Retinal pigment epithelial cell (primary cell): ENCODE data around the gene NOP14.

Source experiments
- DNase-seq: peaks from one replicate; pipeline ENCODE4 v3.0.0-alpha.2; 2010; ENCODE audit warnings: low read depth
- H3K4me3 ChIP-seq: 2 replicates; pipeline ENCODE4 v1.5.1; 2011; ENCODE audit warnings: mild to moderate bottlenecking, low read length, control low read depth, moderate library complexity
- CTCF ChIP-seq: conservative IDR thresholded peaks from 2 replicates; pipeline ENCODE4 v1.5.1; 2011; ENCODE audit warnings: low read depth, low read length, control low read depth, inconsistent platforms

NOP14 gene

GRCh38 chr4:2911868-2912267 is 51.3 kb downstream of the NOP14 start:
- no peak for TF ChIP-seq CTCF
- no peak for DNase-seq
- H3K4me3 ChIP-seq: no peak overlapping the region

GRCh38 chr4:2910409-2910808 is 52.8 kb downstream of the NOP14 start:
- H3K4me3 ChIP-seq: no peak overlapping the region
- TF ChIP-seq CTCF: peak; percentile 25
- DNase-seq: no peak

GRCh38 chr4:2909583-2909982 is 53.6 kb downstream of the NOP14 start:
- no peak overlapping the region for H3K4me3 ChIP-seq
- no peak for DNase-seq
- no peak for TF ChIP-seq CTCF

- no peak for DNase-seq
- TF ChIP-seq CTCF: no peak
- H3K4me3 ChIP-seq: no peak overlapping the region
Measured at GRCh38 chr4:2908686-2909085, 54.5 kb downstream of the NOP14 start.

- DNase-seq: no peak
- no peak for TF ChIP-seq CTCF
- H3K4me3 ChIP-seq: no peak overlapping the region
Measured at GRCh38 chr4:2907706-2908293, 55.4 kb downstream of the NOP14 start.

- H3K4me3 ChIP-seq: no peak overlapping the region
- TF ChIP-seq CTCF: no peak
- DNase-seq: no peak
Measured at GRCh38 chr4:2907226-2907625, 56.0 kb downstream of the NOP14 start.

- TF ChIP-seq CTCF: no peak
- no peak overlapping the region for H3K4me3 ChIP-seq
- no peak for DNase-seq
Measured at GRCh38 chr4:2906218-2906617, 57.0 kb downstream of the NOP14 start.
